NCI-H2171 treated with DMSO at 0.1 percent for 48 hours (cell line): ENCODE measurements around the gene TGFB1.

Experiments used
- DNase-seq: peaks from one replicate; lab custom pipeline; 2025; lab: John Stamatoyannopoulos, UW

The TGFB1 gene

DNA sequence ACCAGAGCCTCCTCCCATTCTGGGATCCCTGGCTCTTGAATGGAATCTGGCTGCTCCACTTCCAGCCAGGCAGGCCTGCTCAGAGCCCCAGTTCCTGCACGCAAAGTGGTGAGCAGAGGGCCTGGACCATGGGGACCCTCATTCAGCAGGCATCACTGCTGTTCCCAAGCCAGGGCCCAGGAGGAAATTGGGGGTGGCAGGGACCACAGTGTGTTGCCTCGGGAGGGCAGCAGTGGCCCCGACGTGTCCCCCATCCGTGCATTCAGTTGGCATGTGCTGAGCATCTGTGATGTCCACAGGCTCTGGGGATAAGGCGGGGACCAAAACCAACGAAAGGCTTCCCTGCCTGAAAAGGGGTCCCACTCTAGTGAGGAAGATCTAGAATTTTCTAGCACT, 32.5 kb downstream of the TGFB1 start:
- no peak for DNase-seq

DNA sequence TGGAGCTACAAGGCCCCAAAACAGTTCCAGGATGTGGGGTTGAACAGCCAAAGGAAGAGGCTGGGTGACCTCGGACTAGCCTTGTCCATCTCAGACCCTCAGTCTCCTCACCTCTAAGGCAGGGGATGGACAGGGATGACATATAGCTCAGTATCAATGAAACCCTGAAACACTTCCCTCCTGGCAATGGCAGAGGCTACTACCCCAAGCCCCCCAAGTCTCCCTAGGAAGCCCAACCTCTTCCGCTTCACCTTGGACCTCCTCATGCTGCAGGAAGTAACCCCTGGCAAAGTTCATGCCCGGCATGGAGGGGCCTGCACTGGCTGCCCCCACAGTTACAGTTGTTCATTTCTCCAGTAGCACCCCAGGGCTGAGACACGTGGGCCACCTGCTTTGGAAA, 33.2 kb downstream of the TGFB1 start:
- DNase-seq, result no peak

- DNase-seq, result no peak
Observed at GRCh38 chr19:41320185-41320518, 33.6 kb downstream of the TGFB1 start.

DNA sequence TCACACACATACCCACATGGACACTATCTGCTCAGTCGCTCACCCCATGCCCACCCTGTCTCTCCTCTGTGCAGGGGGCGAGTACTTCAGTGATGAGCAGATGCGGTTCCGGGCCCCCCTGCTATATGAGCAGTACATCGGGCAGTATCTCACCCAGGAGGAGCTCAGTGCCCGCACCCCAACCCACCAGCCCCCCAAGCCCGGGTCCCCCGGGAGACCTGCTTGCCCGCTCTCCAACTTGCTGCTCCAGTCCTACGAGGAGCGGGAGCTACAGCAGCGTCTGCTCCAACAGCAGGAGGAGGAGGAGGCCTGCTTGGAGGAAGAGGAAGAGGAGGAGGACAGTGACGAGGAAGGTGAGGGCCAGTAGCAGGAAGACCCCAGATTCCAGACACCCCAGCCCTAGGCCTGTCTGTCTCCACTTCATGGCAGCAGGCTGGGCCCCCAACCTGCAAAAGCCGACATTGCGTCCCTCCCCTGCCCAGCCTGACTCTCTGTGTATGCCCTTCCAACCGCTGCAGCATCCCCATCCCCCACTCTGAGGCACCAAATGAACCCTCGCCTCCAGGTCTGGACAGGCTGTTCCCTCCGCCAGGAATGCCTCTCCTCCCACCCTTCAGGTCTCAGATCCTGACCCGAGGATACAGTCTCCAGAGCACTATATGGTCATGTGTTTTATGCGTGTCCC, 34.1 kb downstream of the TGFB1 start:
- no peak for DNase-seq

DNA sequence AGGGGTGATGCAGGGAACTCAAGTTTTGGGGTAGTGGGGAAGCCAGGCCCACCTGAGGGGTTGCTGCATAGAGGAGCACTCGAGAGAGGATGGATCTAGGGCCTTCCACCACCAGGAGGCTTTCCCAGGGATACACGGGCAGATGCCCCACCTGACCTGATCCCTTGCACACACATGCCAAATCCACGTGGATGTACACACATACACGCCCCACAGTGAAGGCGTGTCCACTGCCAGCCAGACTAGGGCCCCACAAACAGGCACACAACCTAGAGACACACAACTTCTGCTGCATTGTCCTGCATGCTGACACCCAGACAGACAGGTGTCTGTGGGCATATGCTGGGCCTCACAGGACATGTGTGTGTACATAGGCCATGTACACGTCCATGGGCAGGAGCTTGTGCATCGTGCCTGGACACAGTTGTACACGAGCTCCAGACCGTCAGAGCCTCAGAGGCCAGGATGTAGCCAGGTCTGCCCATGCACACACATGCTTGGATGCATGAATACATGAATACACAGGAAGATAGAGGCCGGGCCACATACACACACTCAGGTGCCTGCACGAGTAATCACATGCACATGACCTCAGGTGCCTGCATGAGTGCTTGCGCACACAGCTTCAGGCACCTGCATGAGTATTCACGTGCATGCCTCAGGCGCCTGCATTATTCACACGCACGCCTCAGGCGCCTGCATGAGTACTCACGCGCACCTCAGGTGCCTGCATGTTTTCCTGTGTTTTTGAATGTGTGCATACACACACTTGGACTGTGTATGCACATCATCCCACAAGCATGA, 34.8 kb downstream of the TGFB1 start:
- no peak for DNase-seq

- no peak for DNase-seq
Observed at GRCh38 chr19:41316306-41316920, 37.3 kb downstream of the TGFB1 start.

- no peak for DNase-seq
Observed at GRCh38 chr19:41311613-41312012, 42.1 kb downstream of the TGFB1 start.

DNA sequence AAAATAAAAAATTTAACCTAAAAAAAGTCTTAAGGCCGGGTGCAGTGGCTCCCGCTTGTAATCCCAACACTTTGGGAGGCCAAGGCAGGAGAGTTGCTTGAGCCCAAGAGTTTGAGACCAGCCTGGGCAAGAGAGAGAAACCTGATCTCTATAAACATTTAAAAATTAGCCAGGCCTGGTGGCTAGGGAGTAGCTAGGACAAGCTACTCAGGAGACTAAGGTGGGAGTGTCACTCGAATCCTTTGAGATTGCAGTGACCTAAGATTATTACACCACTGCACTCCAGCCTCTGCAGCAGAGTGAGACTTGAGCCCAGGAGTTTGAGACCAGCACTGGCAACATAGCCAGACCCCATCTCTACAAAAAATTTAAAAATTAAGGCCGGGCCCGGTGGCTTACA, 42.6 kb downstream of the TGFB1 start:
- no peak for DNase-seq

DNA sequence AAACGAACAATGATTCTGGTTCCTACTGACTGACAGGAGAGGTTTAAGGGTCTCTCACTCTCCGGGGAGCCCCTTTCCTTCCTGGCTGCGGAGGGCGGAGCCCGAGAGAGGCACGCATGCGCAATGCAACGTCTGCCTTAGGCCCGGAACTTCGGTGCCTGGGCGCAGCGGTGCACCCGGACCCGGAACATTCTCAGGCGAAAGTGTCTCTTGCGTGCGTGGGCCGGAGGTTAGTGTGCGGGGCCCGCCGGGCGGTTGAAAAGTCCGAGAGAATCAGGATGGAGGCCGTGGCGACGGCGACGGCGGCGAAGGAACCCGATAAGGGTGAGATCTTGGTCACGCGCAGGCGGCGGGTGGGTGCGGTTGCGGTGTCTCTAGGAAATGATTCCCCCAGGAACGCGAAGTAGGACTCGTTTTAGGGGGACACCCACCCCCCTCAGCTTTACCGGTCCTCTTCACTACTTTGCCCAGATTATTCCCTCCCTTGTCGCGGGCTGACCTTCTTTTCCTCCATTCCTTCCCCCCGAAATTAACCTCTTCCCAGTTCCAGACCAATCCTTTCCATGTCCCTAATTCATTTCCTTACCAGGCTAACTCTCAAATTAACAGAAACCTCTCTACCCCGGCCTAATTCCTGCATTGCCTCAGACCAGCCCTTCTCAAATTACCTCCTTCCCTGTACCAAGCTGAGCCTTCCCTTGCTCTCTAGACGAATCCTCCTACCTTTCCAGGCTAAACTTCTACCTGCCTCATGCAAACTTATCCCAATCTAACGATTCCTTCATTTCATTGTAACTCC, 43.5 kb downstream of the TGFB1 start, which contains the start of gene CCDC97:
TSS of gene CCDC97 (plus strand) at position 140 of the 799 bp plus-strand sequence. CDS start at position 279, 139 bp downstream.
- peak; percentile 93 for DNase-seq

- DNase-seq, result no peak
Observed at GRCh38 chr19:41309180-41310032, 44.3 kb downstream of the TGFB1 start.

GRCh38 chr19:41308450-41309179, 45.1 kb downstream of the TGFB1 start:
- peak; percentile 81 for DNase-seq

DNA sequence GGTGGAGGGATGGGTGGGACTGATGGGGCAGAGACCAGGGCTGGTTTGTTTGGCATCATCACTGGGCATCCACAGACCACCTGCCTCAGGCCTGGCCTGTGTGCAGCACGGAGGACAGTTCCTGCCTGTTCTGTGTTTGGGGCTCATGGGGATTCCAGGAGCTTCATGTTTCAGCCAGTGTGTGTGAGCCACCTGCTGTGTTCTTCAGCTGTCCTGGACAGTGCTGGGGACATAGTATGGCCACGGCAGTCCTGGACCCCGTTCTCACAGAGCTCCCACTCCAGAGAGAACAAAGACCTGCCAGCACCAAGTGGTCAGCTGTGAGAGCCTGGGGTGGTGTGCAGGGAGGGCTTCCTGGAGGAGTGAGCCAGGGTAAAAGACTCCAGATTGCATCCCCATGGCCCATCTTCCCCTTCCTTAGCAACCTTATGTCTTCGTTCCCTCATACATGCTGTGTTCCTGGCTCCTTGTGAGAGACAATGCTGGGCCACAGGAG, 45.7 kb downstream of the TGFB1 start:
- DNase-seq, result no peak

DNA sequence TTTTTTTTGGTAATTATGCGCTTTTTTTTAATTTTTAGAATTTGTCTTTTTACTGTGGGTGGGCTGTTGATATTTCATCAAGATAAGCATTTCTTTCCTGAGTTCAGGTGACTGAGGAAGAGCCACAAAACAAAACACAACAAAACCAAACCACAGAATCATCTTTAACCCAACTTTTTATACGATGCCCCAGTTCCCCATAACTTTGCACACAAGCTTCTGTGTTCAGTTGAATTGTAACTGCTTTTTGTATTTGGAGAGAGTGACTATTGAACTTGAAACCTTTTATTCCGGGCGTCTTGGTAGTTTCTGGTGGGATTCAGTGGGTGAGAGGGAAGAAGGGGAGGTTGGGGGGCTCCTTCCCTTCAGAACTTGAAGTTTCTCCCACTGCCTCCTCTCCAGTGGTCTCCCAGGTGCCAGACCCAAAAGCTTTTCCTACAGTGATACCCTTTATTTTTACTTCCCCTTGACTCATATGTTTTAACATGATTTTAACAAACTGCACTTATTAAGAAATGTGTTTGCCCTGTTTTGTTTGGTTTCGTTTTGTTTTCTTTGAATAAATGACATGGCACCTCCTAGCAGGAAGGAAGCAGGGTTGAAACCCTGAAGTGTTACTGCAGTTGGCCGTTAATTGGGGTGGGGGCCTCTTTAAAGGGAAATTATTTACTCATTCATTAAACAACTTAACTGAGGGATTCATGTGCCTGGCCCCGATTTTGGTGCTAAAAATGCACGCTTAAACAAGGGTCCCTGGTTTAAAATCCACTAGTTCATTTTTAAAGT, 46.4 kb downstream of the TGFB1 start:
- no peak for DNase-seq

DNA sequence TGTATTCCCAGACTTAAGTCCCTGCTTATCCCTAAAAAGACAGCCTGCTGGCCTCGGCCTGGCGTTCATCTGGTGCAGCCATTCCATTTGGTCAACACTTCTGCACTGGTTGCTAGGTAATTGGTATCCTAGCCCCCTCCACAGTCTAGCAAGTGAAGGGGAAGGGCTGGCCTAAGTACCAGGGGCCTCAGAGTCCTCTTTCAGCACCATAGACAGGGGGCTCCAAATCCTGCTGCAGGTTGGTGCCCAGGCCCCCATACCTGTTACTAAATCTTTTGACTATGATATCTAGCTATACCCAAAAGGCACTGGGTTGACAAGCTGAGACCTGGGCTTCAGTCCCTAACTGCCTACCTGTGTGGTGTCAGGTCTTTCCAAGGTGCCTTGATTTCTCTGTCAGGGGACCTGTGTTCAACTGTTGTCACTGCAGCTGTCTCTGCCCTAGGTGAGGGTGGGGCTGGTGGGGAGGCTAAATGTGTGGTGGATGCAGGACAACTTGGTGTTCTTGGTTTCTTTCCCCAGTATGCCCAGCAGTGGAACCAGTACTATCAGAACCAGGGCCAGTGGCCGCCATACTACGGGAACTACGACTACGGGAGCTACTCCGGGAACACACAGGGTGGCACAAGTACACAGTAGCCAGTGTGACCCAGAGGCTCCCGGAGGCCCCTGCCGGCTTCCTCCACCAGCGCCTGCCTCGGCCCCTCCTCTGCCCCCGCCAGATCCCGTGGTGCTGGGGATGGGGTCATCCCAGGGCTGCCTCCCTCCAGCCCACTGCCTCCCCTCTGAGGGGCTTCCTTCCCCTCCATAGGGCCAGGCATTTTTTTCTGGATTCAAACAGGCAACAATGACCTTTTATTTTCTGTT, 47.6 kb downstream of the TGFB1 start:
- no peak for DNase-seq

- no peak for DNase-seq
Observed at GRCh38 chr19:41304706-41305483, 48.8 kb downstream of the TGFB1 start.

GRCh38 chr19:41303954-41304353, 49.8 kb downstream of the TGFB1 start:
- DNase-seq, result no peak

DNA sequence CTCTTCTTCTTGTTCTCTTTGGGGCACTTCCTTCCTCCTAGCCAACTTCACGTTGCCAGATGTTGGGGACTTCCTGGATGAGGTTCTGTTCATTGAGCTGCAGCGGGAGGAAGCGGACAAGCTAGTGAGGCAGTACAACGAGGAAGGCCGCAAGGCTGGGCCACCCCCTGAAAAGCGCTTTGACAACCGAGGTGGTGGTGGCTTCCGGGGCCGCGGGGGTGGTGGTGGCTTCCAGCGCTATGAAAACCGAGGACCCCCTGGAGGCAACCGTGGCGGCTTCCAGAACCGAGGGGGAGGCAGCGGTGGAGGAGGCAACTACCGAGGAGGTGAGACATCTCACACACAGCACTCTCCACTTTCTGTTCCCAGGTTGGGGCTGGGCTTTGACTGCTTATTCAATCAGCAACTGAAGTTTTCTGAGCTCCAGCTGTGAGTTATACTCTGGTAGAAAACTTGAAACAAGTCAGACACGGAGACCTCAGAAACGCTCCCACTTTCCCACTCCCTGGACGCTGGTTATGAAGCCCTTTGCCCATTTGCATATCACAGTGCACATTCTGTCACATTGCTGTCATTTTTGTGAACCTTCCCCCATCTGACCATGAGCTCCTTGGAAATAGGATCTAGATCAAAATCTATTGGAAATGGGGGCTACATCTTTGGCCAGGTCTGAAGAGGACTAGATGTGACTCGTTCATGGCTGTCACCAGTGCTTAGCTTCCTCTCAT, 50.9 kb downstream of the TGFB1 start:
- no peak for DNase-seq
